GM13976 (cell line): ENCODE data around the gene SPATA13.
"Not testable (repeated sequence)": the region's sequence is repeated elsewhere in the genome, so short reads cannot be mapped to it uniquely, and the experiment has no call there.

ENCODE experiments used
- DNase-seq: peaks from one replicate; pipeline ENCODE4 v3.0.0; 2012; ENCODE audit warnings: low spot score
- CTCF ChIP-seq: IDR thresholded peaks from 2 replicates; pipeline ENCODE4 v1.5.1; 2012; ENCODE audit warnings: borderline replicate concordance, mild to moderate bottlenecking; ENCODE audit not compliant: insufficient read depth; ENCODE audit errors: extremely low read depth, missing control alignments, control extremely low read depth
- in situ Hi-C: fragments of 300-500 bp; cut with MboI; formaldehyde crosslinking; loops from one replicate; pipeline ENCODE4 v1.12.0; 2022; ENCODE audit warnings: low sequenced_read_pairs, mixed read lengths, inconsistent platforms; ENCODE audit not compliant: unreplicated experiment

The SPATA13 gene

GRCh38 chr13:24196593-24197197, 36.2 kb downstream of the SPATA13 start:
- DNase-seq = no peak
- in situ Hi-C loops = no loop called here
- no peak for TF ChIP-seq CTCF

DNA sequence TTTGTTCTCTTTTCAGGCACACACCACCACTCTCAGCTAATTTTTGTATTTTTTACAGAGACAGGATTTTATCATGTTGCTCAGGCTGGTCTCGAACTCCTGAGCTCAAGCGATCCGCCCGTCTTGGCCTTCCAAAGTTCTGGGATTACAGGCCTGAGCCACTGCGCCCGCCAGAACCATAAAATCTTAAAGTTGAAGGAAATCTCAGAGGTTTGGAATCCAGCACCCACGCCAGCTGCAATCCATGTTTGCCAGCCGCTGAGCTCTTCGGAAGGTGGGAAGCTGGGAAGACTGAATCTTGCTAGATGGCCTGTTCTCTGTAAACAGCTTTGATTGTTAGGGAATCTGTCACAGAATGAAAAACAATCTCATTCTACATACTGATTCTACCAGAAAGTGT, 38.5 kb downstream of the SPATA13 start:
- in situ Hi-C loops = no loop called here
- no peak for DNase-seq
- no peak for TF ChIP-seq CTCF

- no peak for DNase-seq
- in situ Hi-C loops = no loop called here
- no peak for TF ChIP-seq CTCF
Observed at GRCh38 chr13:24202215-24202614, 41.7 kb downstream of the SPATA13 start.

DNA sequence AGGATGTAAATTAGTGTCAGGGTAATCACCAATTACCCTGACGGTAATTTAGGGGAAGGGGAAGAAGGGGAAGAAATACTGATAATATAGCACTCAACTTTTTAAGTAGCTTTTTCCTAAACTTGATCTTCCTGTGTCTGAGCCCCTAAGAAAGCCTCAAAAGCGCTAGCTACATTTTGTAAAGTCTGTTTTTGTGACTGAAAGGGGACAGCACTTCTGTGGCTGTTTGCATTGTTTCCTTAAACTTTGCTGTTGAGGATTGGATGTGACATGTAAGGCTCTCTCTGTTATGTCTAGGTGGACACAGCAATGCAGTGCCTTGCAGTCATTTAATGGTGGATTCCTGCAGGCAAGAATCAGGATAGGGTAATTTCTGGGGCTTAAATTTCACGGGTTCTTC, 42.8 kb downstream of the SPATA13 start:
- TF ChIP-seq CTCF = no peak
- in situ Hi-C loops = no loop called here
- DNase-seq = no peak

GRCh38 chr13:24203811-24204210, 43.3 kb downstream of the SPATA13 start:
- in situ Hi-C loops = no loop called here
- peak; percentile 31 for DNase-seq
- no peak for TF ChIP-seq CTCF

DNA sequence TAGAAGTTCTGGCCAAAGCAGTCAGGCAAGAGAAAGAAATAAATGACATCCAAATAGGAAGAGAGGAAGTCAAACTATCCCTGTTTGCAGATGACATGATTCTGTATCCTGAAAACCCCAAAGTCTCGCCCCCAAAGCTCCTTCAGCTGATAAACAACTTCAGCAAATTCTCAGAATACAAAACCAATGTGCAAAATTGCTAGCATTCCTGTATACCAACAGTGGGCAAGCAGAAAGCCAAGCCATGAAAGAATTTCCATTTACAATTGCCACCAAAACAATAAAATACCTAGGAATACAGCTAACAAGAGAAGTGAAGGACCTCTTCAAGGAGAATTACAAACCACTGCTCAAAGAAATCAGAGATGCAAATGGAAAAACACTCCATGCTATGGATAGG, 44.6 kb downstream of the SPATA13 start:
- DNase-seq, in situ Hi-C loops: not testable (repeated sequence)

- in situ Hi-C loops = no loop called here
- DNase-seq = no peak
- no peak for TF ChIP-seq CTCF
Observed at GRCh38 chr13:24207841-24208667, 47.5 kb downstream of the SPATA13 start.
